Vagina (tissue), 2 donors: ENCODE data around the gene GLCE.

ENCODE experiments used
- CTCF ChIP-seq, 3 experiments: fragments of 450-650 bp in 2 of 3; fragments of 200-600 bp in 1 of 3; sonication (generic) in 1 of 3; IDR thresholded peaks; one replicate each; pipeline ENCODE4 v1.5.1; 2017 to 2019; ENCODE audit warnings: antibody characterized with exemption in 3 of 3, mild to moderate bottlenecking in 2 of 3, moderate library complexity in 2 of 3
- POLR2A ChIP-seq, 2 donors: fragments of 450-650 bp; IDR thresholded peaks; one replicate each; pipeline ENCODE4 v1.6.1; 2017; ENCODE audit warnings: antibody characterized with exemption in 2 of 2, mild to moderate bottlenecking in 2 of 2, moderate library complexity in 2 of 2
- POLR2AphosphoS5 ChIP-seq, 2 donors: sonication (generic); formaldehyde crosslinking; IDR thresholded peaks; one replicate each; pipeline ENCODE4 v1.9.0; 2017; ENCODE audit warnings: antibody characterized with exemption in 2 of 2, mild to moderate bottlenecking in 2 of 2, low read depth in 1 of 2; ENCODE audit not compliant: insufficient read depth in 1 of 2

- TF ChIP-seq CTCF (IDR thresholded peaks at IDR 0.05) = no peak
- TF ChIP-seq POLR2A (IDR thresholded peaks at IDR 0.05) = no peak
- TF ChIP-seq POLR2AphosphoS5 (IDR thresholded peaks at IDR 0.05; ENCODE audit: insufficient read depth in 1 of 2, low read depth in 1 of 2) = no peak
These were observed 18.6 kb upstream of the GLCE start for GRCh38 chr15:69141833-69142232.
